GM13976 (cell line): Measurements from ENCODE around the gene PSME3IP1.
A peak's percentile ranks its signal among the peaks of the same experiment; 100 is the strongest.

Source experiments
- DNase-seq: peaks from one replicate; pipeline ENCODE4 v3.0.0; 2012; ENCODE audit warnings: low spot score
- CTCF ChIP-seq: IDR thresholded peaks from 2 replicates; pipeline ENCODE4 v1.5.1; 2012; ENCODE audit warnings: borderline replicate concordance, mild to moderate bottlenecking; ENCODE audit not compliant: insufficient read depth; ENCODE audit errors: extremely low read depth, missing control alignments, control extremely low read depth
- in situ Hi-C: fragments of 300-500 bp; cut with MboI; formaldehyde crosslinking; loops from one replicate; pipeline ENCODE4 v1.12.0; 2022; ENCODE audit warnings: low sequenced_read_pairs, mixed read lengths, inconsistent platforms; ENCODE audit not compliant: unreplicated experiment

Gene PSME3IP1

GRCh38 chr16:57141822-57142631, 43.8 kb downstream of the PSME3IP1 start:
- peak; percentile 69 for DNase-seq
- TF ChIP-seq CTCF: no peak
- in situ Hi-C loops: no loop called here

- no peak for TF ChIP-seq CTCF
- no peak for DNase-seq
- in situ Hi-C loops: no loop called here
Observed at GRCh38 chr16:57140931-57141668, 44.7 kb downstream of the PSME3IP1 start.

GRCh38 chr16:57138281-57138935, 47.4 kb downstream of the PSME3IP1 start:
- DNase-seq: no peak
- in situ Hi-C loops: no loop called here
- no peak for TF ChIP-seq CTCF

- DNase-seq: no peak
- in situ Hi-C loops: no loop called here
Observed at GRCh38 chr16:57137566-57138273, 48.1 kb downstream of the PSME3IP1 start.

GRCh38 chr16:57137043-57137442, 48.8 kb downstream of the PSME3IP1 start:
- in situ Hi-C loops: no loop called here
- no peak for DNase-seq
- TF ChIP-seq CTCF: no peak

More at GRCh38 chr16:57137566-57138273, 48.1 kb downstream of the PSME3IP1 start:
- TF ChIP-seq CTCF: no peak

- in situ Hi-C loops: no loop called here
- DNase-seq: no peak
- TF ChIP-seq CTCF: no peak
Observed at GRCh38 chr16:57134982-57135381, 50.9 kb downstream of the PSME3IP1 start.
